SKM-1 treated with dmso at 0.1 percent for 144 hours (cell line): ENCODE measurements around the gene DGCR6L.
"Not testable (repeated sequence)": the region's sequence is repeated elsewhere in the genome, so short reads cannot be mapped to it uniquely, and the experiment has no call there.

Experiments
- DNase-seq: peaks from one replicate; lab custom pipeline; 2025; ENCODE audit not compliant: unreplicated experiment; lab: John Stamatoyannopoulos, UW

DGCR6L gene

DNA sequence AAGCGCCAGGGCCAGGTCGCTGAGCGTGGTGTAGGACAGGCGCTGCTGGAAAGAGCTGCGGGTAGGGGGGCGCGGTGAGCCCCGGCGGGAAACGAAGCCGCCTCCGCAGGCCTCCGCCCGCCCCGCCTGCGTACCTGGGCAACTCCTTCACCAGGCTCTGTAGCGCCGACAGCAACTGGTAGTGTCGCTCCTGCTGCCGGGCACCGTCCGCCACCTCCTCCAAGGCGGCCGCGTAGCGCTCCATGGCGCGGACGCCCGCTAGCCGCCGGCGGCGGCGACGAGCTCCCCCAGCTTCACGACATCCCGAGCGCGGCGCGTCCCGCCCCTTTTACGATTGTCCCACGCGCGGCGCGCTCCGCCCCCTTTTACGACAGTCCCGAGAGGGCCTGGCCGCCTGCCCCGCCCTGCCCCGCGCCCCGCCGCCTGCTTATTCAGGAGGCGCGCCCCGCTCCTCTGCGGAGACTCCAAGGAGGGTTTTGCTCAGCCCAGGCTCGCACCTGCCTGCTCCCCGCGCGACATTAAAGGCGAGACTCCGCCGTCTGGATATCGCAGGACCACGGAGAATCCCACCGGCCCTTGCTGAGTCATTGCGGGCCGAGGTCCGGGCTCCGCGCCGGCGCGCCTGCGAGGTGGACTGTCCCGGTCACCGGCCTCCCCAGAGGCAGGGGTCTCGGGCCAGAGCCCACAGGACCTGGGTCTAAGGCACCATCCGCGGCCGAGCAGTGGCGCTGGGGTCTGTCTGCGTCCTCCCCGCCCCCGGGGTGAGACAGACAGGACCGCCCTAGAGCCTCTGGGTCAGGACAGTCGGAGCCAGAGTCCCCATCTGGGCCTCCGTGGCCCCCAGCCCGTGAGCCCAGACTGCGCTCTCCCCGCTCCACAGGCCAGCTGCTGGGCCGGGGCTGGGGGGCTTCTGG is at the start of gene DGCR6L:
DGCR6L (minus strand) TSS at position 316 of the 914 bp plus-strand sequence; CDS start at position 244, 72 bp downstream.
- peak; percentile 85 for DNase-seq

DNA sequence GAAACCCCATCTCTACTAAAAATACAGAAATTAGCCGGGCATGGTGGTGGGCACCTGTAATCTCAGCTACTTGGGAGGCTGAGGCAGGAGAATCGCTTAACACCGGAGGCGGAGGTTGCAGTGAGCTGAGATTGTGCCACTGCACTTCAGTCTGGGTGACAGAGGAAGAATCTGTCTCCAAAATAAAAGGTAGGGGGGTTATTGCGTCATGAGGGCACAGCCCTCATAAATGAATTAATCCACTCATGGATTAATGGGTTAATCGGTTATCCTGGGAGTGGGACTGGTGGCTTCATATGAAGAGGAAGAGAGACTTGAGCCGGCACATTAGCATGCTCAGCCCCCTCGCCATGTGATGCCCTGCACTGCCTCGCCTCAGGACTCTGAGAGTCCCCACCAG is 49.0 kb upstream of the DGCR6L start:
- not testable (repeated sequence) for DNase-seq

DNA sequence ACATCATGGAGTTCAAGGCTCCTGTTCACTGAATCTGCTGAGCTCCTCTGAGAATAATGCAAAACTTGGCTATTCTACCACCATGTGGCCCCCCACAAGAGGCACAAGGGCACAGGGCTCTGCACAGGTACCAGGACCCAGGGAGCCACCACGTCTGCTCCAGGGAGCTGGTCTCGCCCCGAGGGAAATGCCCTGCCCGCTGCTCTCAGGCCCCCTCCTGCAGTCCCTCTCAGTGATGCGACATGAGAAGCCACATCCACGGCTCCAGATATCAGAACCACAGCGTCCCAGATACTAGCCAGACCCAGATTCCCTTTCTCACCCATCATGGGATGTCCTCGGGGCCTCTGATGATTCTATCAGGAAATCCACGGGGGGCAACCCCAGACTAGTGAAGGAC is 47.0 kb upstream of the DGCR6L start:
- not testable (repeated sequence) for DNase-seq

DNA sequence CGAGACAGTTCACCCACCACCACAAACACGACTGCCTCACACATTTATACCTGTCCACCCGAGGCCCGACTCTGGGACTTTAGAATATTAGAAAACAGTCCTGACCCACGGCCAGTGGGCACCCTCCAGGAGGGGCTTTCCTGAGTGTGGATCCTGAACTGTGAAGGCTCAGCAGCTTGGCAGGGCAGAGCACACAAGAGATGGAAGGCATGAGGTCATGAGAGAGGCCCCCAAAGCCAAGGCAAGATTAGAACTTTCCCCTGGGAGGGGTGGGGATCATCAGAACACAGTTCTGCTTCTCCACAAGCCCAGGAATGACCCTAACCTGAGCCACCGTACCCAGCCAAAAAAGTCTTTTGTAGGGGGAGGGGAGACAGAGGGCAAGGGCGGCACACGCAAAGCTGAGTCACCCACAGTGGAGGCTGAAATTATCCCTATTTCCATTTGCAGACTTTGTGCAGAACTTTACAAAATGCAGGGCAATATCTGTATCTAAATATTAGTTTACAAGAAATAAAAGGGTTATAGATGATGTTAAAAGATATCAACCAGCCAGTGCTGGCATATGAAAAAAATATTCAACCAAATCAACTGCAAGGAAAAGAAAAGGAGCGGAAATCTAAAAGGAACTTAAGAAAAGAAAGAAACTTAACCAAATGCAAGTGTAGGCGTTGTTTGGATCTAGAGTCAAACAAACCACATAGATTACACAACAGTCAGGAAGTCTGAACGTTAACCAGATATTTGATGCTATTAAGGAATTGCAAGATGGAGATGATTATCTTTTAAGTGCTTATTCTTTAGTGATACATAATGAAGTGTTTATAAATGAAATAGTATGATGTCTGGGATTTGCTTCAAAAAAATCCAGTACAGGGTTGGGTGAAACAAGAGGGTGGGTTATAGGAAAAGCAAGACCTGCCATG is 44.7 kb upstream of the DGCR6L start:
- DNase-seq: not testable (repeated sequence)

DNA sequence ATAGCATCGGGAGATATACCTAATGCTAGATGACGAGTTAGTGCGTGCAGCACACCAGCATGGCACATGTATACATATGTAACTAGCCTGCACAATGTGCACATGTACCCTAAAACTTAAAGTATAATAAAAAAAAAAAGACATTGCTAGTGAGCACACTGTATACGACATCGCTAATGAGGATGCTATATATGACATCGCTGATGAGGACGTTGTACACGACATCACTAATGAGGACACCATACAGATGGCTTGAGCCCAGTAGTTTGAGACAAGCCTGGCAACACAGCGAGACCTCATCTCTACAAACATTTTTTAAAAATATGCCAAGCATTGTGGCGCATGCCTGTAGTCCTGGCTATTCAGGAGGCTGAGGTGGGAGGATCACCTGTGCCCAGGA is 42.5 kb upstream of the DGCR6L start:
- not testable (repeated sequence) for DNase-seq

DNA sequence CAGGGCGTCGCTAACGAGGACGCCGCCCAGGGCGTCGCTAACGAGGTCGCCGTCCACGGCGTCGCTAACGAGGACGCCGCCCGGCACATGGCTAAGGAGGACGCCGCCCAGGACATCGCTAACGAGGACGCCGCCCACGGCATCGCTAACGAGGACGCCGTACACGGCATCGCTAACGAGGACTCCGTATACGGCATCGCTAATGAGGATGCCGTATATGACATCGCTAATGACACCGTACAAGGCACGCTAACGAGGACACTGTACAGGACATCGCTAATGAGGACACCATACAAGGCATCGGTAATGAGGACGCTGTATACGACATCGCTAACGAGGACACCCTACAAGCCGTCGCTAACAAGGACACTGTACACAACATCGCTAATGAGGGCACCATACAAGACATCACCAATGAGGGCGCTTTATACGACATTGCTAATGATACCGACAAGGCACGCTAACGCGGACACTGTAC is 41.9 kb upstream of the DGCR6L start:
- DNase-seq: not testable (repeated sequence)

DNA sequence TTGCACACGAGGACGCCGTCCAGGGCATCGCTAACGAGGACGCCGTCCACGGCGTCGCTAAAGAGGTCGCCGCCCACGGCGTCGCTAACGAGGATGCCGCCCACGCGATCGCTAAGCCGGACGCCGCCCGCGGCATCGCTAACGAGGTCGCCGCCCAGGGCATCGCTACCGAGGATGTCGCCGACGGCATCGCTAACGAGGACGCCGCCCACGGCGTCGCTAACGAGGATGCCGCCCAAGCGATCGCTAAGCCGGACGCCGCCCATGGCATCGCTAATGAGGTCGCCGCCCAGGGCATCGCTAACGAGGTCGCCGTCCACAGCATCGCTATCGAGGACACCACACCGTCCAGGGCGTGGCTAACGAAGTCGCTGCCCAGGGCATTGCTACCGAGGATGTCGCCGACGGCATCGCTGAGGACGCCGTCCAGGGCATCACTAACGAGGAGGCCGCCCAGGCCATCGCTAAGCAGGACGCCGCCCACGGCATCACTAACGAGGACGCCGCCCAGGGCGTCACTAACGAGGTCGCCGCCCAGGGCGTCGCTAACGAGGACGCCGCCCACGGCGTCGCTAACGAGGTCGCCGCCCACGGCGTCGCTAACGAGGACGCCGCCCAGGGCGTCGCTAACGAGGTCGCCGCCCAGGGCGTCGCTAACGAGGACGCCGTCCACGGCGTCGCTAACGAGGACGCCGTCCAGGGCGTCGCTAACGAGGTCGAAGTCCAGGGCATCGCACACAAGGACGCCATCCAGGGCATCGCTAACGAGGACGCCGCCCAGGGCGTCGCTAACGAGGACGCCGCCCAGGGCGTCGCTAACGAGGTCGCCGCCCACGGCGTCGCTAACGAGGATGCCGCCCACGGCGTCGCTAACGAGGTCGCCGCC is 41.2 kb upstream of the DGCR6L start:
- DNase-seq: not testable (repeated sequence)

DNA sequence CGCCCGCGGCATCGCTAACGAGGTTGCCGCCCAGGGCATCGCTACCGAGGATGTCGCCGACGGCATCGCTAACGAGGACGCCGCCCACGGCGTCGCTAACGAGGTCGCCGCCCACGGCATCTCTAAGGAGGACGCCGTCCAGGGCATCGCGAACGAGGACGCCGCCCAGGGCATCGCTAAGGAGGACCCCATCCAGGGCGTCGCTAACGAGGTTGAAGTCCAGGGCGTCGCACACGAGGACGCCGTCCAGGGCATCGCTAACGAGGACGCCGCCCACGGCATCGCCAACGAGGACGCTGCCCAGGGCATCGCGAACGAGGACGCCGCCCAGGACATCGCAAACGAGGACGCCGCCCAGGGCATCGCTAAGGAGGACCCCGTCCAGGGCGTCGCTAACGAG is 40.4 kb upstream of the DGCR6L start:
- DNase-seq: not testable (repeated sequence)

DNA sequence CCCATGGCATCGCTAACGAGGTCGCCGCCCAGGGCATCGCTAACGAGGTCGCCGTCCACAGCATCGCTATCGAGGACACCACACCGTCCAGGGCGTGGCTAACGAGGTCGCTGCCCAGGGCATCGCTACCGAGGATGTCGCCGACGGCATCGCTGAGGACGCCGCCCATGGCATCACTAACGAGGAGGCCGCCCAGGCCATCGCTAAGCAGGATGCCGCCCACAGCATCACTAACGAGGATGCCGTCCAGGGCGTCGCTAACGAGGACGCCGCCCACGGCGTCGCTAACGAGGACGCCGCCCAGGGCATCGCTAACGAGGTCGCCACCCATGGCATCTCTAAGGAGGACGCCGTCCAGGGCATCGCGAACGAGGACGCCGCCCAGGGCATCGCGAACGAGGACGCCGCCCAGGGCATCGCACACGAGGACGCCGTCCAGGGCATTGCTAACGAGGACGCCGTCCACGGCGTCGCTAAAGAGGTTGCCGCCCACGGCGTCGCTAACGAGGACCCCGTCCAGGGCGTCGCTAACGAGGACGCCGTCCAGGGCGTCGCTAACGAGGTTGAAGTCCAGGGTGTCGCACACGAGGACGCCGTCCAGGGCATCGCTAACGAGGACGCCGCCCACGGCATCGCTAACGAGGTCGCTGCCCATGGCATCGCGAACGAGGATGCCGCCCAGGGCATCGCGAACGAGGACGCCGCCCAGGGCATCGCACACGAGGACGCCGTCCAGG is 38.8 kb upstream of the DGCR6L start:
- DNase-seq: not testable (repeated sequence)

DNA sequence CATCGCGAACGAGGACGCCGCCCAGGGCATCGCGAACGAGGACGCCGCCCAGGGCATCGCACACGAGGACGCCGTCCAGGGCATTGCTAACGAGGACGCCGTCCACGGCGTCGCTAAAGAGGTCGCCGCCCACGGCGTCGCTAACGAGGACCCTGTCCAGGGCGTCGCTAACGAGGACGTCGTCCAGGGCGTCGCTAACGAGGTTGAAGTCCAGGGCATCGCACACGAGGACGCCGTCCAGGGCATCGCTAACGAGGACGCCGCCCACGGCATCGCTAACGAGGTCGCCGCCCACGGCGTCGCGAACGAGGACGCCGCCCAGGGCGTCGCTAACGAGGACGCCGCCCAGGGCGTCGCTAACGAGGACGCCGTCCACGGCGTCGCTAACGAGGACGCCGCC is 38.1 kb upstream of the DGCR6L start:
- not testable (repeated sequence) for DNase-seq

DNA sequence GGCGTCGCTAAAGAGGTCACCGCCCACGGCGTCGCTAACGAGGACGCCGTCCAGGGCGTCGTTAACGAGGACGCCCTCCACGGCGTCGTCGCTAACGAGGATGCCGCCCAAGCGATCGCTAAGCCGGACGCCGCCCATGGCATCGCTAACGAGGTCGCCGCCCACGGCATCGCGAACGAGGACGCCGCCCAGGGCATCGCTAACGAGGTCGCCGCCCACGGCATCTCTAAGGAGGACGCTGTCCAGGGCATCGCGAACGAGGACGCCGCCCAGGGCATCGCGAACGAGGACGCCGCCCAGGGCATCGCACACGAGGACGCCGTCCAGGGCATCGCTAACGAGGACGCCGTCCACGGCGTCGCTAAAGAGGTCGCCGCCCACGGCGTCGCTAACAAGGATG is 37.0 kb upstream of the DGCR6L start:
- DNase-seq: not testable (repeated sequence)

DNA sequence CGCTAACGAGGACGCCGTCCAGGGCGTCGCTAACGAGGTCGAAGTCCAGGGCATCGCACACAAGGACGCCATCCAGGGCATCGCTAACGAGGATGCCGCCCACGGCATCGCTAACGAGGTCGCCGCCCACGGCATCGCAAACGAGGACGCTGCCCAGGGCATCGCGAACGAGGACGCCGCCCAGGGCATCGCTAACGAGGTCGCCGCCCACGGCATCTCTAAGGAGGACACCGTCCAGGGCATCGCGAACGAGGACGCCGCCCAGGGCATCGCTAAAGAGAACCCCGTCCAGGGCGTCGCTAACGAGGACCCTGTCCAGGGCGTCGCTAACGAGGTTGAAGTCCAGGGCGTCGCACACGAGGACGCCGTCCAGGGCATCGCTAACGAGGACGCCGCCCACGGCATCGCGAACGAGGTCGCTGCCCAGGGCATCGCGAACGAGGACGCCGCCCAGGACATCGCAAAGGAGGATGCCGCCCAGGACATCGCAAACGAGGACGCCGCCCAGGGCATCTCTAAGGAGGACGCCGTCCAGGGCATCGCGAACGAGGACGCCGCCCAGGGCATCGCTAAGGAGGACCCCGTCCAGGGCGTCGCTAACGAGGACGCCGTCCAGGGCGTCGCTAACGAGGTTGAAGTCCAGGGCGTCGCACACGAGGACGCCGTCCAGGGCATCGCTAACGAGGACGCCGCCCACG is 36.2 kb upstream of the DGCR6L start:
- DNase-seq: not testable (repeated sequence)

DNA sequence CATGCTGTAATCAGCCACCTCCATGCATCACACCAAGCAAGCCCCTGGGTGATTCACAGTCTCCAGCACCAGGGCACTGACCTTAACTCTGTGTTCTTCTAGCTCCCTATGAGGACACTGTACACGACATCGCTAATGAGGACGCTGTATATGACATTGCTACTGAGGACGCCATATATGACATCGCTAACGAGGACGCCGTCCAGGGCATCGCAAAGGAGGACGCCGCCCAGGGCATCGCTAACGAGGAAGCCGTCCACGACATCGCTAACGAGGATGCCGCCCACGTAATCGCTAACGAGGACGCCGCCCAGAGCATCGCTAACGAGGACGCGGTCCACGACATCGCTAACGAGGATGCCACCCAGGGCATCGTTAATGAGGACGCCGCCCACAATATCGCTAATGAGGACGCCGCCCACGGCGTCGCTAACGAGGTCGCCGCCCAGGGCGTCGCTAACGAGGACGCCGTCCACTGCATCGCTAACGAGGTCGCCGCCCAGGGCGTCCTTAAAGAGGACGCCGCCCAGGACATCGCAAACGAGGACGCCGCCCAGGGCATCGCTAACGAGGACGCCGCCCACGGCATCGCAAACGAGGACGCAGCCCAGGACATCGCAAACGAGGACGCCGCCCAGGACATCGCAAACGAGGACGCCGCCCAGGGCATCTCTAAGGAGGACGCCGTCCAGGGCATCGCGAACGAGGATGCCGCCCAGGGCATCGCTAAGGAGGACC is 34.5 kb upstream of the DGCR6L start:
- no peak for DNase-seq

DNA sequence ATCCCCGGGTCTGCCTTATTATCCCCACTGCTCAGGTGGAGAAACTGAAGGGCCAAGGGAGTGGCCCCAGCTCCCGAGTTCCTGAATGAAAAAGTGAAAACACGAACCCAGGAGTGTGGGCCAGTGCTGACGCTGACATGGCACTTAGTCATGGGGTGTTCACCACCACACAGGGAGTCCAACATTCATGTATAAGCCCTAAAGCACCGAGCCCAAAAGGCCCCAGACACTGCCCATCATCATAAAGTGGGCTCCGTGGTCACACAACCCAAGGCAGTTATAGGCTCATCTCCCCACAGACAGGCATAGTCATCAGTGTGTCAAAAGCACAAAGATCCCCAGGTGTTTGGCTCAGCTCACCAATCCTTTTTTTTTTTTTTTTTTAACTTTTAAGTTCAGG is 32.7 kb upstream of the DGCR6L start:
- DNase-seq: not testable (repeated sequence)

DNA sequence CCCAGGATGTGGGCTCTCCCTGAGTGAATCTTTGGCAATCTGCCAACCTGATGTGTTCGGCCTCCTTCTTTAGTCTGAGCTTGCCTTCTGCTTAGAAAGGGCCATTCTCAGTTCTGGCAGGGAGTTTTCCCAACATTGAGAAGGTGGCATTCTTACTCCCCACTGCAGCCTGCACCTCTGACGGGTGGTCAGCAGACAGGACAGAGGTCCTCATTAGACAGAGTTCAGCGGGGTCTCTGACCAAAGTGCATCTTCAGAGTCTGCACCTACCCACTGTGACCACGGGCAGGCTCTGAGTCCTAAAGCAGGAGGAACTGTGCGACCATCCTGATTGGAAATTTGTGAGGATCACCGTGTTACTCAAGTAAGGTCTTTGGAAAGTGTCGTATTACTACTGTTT is 26.7 kb upstream of the DGCR6L start:
- DNase-seq: not testable (repeated sequence)

DNA sequence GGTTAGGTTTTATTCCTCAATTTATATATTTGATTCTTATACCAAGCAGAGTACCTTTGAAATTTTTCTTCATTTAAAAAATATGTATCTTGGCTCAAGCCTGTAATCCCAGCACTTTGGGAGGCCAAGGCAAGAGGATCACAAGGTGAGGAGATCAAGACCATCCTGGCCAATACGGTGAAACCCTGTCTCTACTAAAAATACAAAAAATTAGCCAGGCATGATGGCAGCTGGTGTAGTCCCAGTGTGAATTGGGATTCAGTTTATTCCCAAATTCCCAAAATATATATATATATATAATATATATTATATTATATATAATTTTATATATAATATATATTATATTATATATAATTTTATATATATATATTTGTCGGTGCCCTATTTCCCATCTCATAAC is 18.4 kb upstream of the DGCR6L start:
- not testable (repeated sequence) for DNase-seq

DNA sequence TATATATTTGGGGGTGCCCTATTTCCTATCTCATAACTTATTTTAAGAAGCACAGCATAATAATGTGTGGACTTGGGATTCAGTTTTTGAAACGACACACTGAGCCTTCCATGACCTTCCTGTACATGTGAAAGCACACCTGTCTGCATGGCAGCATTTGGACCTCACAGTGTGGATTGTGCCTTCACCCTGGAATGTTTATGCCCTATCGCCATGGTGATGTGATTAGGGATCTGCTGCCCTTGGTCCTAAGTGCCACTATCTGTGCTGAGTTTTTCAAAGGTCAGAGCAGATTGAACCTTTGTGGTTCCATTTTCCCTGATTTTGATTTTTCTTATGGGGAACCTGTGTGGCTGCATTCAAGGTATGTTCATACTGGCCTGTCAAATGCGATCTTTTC is 17.9 kb upstream of the DGCR6L start:
- DNase-seq: not testable (repeated sequence)

DNA sequence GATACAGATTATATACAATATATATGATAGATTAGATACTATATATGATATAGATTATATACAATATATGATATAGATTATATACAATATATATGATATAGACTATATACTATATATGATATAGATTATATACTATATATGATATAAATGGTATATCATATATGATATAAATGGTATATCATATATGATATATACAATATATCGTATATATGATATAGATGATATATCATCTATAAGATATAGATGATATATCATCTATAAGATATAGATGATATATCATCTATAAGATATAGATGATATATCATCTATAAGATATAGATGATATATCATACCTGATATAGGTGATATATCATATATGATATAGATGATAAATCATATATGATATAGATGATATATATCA is 16.7 kb upstream of the DGCR6L start:
- DNase-seq: not testable (repeated sequence)
